Activated CD8-positive, alpha-beta memory T cell treated with anti-CD3 and anti-CD28 coated beads, Interleukin-2, amount 10 ng/mL, durations not matched to agents 7 days and 5 days (primary cell): ENCODE data around the gene EML6. TPM values are rescaled to one million over a fixed set of nuclear protein-coding genes. Genes with fewer than 3 reads are reported as not detected.
A peak's percentile ranks its signal among the peaks of the same experiment; 100 is the strongest.

Source experiments
- ATAC-seq: fragments of 150-1000 bp; cut with Tn5 transposase; one replicate; pipeline ENCODE4 v1.10.0; 2021; ENCODE audit warnings: moderate library complexity
- CTCF ChIA-PET: fragments of 350-600 bp; sonication (Branson Sonifier 250); formaldehyde crosslinking; loops from one replicate; lab custom pipeline; 2021; ENCODE audit warnings: antibody characterized with exemption; lab: Charles Lee
- DNase-seq: peaks from one replicate; pipeline ENCODE4 v3.0.0-alpha.2; 2020
- H3K27ac Mint-ChIP-seq: one replicate; pipeline ENCODE4 v1.8.0; 2021; ENCODE audit warnings: mild to moderate bottlenecking, mixed read lengths
- H3K27me3 Mint-ChIP-seq: one replicate; pipeline ENCODE4 v1.8.0; 2021; ENCODE audit warnings: mixed read lengths
- H3K36me3 Mint-ChIP-seq: one replicate; pipeline ENCODE4 v1.8.0; 2021; ENCODE audit warnings: mild to moderate bottlenecking, mixed read lengths
- H3K4me1 Mint-ChIP-seq: one replicate; pipeline ENCODE4 v1.8.0; 2021; ENCODE audit warnings: mixed read lengths
- H3K4me3 Mint-ChIP-seq: one replicate; pipeline ENCODE4 v1.8.0; 2021; ENCODE audit warnings: mild to moderate bottlenecking, moderate library complexity, mixed read lengths
- H3K9me3 Mint-ChIP-seq: one replicate; pipeline ENCODE4 v1.8.0; 2022; ENCODE audit warnings: low read depth, mixed read lengths
- total RNA-seq, 2 experiments: library from RNA; stranded (reverse); gene quantifications; one replicate each; pipeline ENCODE4 v1.2.3, GENCODE V29; 2021

EML6 gene
- total RNA-seq, 2 experiments from 2014 or later: 1.5 to 3.1 TPM

GRCh38 chr2:54876764-54877163 lies 153.3 kb downstream of the EML6 start:
- Mint-ChIP-seq H3K27me3 (no peaks in the 10 kb centered on the region), H3K27ac (no peak overlapping the region), H3K4me1 (no peaks in the 10 kb centered on the region), H3K9me3 (no peaks in the 10 kb centered on the region), H3K36me3 (no peaks in the 10 kb centered on the region), H3K4me3 (no peak overlapping the region)
- CTCF ChIA-PET: no interaction called here
- DNase-seq (no peak), ATAC-seq (no peak)

GRCh38 chr2:54878182-54878581 lies 154.7 kb downstream of the EML6 start:
- Mint-ChIP-seq H3K36me3 (no peaks in the 10 kb centered on the region), H3K9me3 (no peaks in the 10 kb centered on the region), H3K27ac (no peak overlapping the region), H3K27me3 (no peaks in the 10 kb centered on the region), H3K4me3 (no peak overlapping the region), H3K4me1 (no peaks in the 10 kb centered on the region)
- CTCF ChIA-PET: no interaction called here
- ATAC-seq (no peak), DNase-seq (no peak)

GRCh38 chr2:54879032-54879431 lies 155.6 kb downstream of the EML6 start:
- Mint-ChIP-seq H3K36me3 (no peaks in the 10 kb centered on the region), H3K27ac (no peak overlapping the region), H3K9me3 (no peaks in the 10 kb centered on the region), H3K4me1 (no peaks in the 10 kb centered on the region), H3K27me3 (no peaks in the 10 kb centered on the region), H3K4me3 (no peak overlapping the region)
- CTCF ChIA-PET: no interaction called here
- no peak for DNase-seq
- no peak for ATAC-seq

- CTCF ChIA-PET: no interaction called here
- no peak for ATAC-seq
- no peak overlapping the region for H3K27ac Mint-ChIP-seq
These were observed 156.3 kb downstream of the EML6 start for GRCh38 chr2:54879598-54880332.

GRCh38 chr2:54880428-54880827 lies 157.0 kb downstream of the EML6 start:
- Mint-ChIP-seq H3K27me3 (no peaks in the 10 kb centered on the region), H3K9me3 (no peaks in the 10 kb centered on the region), H3K4me1 (no peaks in the 10 kb centered on the region), H3K27ac (no peak overlapping the region), H3K36me3 (no peaks in the 10 kb centered on the region), H3K4me3 (no peak overlapping the region)
- no peak for ATAC-seq
- CTCF ChIA-PET: no interaction called here
- no peak for DNase-seq

More at GRCh38 chr2:54879598-54880332, 156.3 kb downstream of the EML6 start:
- H3K9me3 Mint-ChIP-seq: no peaks in the 10 kb centered on the region
- no peaks in the 10 kb centered on the region for H3K4me1 Mint-ChIP-seq
- no peak for DNase-seq
- no peaks in the 10 kb centered on the region for H3K27me3 Mint-ChIP-seq
- H3K4me3 Mint-ChIP-seq: no peak overlapping the region
- H3K36me3 Mint-ChIP-seq: no peaks in the 10 kb centered on the region

- no peaks in the 10 kb centered on the region for H3K27me3 Mint-ChIP-seq
- peak; percentile 47 for ATAC-seq
- no peaks in the 10 kb centered on the region for H3K9me3 Mint-ChIP-seq
- H3K27ac Mint-ChIP-seq: no peak overlapping the region
- no peaks in the 10 kb centered on the region for H3K36me3 Mint-ChIP-seq
- CTCF ChIA-PET: interaction anchor here (1.1 to 1.4 kb wide), 2 partner anchors 44 to 97 kb away, joined by 4 to 5 read pairs; no protein-coding TSS in a partner anchor
- H3K4me3 Mint-ChIP-seq: no peak overlapping the region
- H3K4me1 Mint-ChIP-seq: no peaks in the 10 kb centered on the region
- no peak for DNase-seq
These were observed 158.3 kb downstream of the EML6 start for GRCh38 chr2:54881759-54882158.

GRCh38 chr2:54885891-54886290 lies 162.4 kb downstream of the EML6 start:
- Mint-ChIP-seq H3K4me3 (no peak overlapping the region), H3K4me1 (no peaks in the 10 kb centered on the region), H3K27me3 (peaks cover 7% of the 10 kb centered on the region), H3K9me3 (no peaks in the 10 kb centered on the region), H3K36me3 (no peaks in the 10 kb centered on the region), H3K27ac (no peak overlapping the region)
- CTCF ChIA-PET: no interaction called here
- DNase-seq (no peak), ATAC-seq (no peak)

GRCh38 chr2:54887850-54888545 lies 164.5 kb downstream of the EML6 start:
- DNase-seq (no peak), ATAC-seq (no peak)
- CTCF ChIA-PET: interaction anchor here (0.7 kb wide), 1 partner anchor 214 kb away, joined by 3 read pairs; no protein-coding TSS in a partner anchor
- Mint-ChIP-seq H3K27ac (no peak overlapping the region), H3K9me3 (no peaks in the 10 kb centered on the region), H3K27me3 (peaks cover 7% of the 10 kb centered on the region), H3K4me1 (no peaks in the 10 kb centered on the region), H3K36me3 (no peaks in the 10 kb centered on the region), H3K4me3 (no peak overlapping the region)

- H3K9me3 Mint-ChIP-seq: no peaks in the 10 kb centered on the region
- no peak overlapping the region for H3K4me3 Mint-ChIP-seq
- DNase-seq (no peak), ATAC-seq (no peak)
- H3K27me3 Mint-ChIP-seq: peaks cover 7% of the 10 kb centered on the region
- no peaks in the 10 kb centered on the region for H3K36me3 Mint-ChIP-seq
- CTCF ChIA-PET: no interaction called here
- no peaks in the 10 kb centered on the region for H3K4me1 Mint-ChIP-seq
- H3K27ac Mint-ChIP-seq: no peak overlapping the region
These were observed 165.6 kb downstream of the EML6 start for GRCh38 chr2:54889053-54889452.

- Mint-ChIP-seq H3K4me1 (no peaks in the 10 kb centered on the region), H3K36me3 (no peaks in the 10 kb centered on the region), H3K9me3 (no peaks in the 10 kb centered on the region), H3K27ac (no peak overlapping the region), H3K27me3 (peaks cover 7% of the 10 kb centered on the region), H3K4me3 (no peak overlapping the region)
- CTCF ChIA-PET: interaction anchor here (1.9 kb wide), 1 partner anchor 8 kb away, joined by 4 read pairs; no protein-coding TSS in a partner anchor
- ATAC-seq (no peak), DNase-seq (no peak)
These were observed 168.4 kb downstream of the EML6 start for GRCh38 chr2:54891909-54892308.

GRCh38 chr2:54894467-54894866 lies 171.0 kb downstream of the EML6 start:
- Mint-ChIP-seq H3K4me1 (peaks cover 3% of the 10 kb centered on the region), H3K36me3 (no peaks in the 10 kb centered on the region), H3K27ac (no peak overlapping the region), H3K9me3 (no peaks in the 10 kb centered on the region), H3K27me3 (peaks cover 3% of the 10 kb centered on the region), H3K4me3 (no peak overlapping the region)
- CTCF ChIA-PET: interaction anchor here (0.8 kb wide), 1 partner anchor 56 kb away, joined by 3 read pairs; no protein-coding TSS in a partner anchor
- ATAC-seq: no peak
- no peak for DNase-seq

GRCh38 chr2:54895730-54896129 lies 172.3 kb downstream of the EML6 start:
- H3K4me3 Mint-ChIP-seq: no peak overlapping the region
- no peak overlapping the region for H3K27ac Mint-ChIP-seq
- no peaks in the 10 kb centered on the region for H3K27me3 Mint-ChIP-seq
- ATAC-seq (no peak), DNase-seq (no peak)
- no peaks in the 10 kb centered on the region for H3K36me3 Mint-ChIP-seq
- CTCF ChIA-PET: no interaction called here
- H3K9me3 Mint-ChIP-seq: no peaks in the 10 kb centered on the region
- peaks cover 3% of the 10 kb centered on the region for H3K4me1 Mint-ChIP-seq

GRCh38 chr2:54897420-54898310 lies 174.2 kb downstream of the EML6 start:
- ATAC-seq (no peak), DNase-seq (no peak)
- Mint-ChIP-seq H3K9me3 (no peaks in the 10 kb centered on the region), H3K4me3 (no peak overlapping the region), H3K36me3 (no peaks in the 10 kb centered on the region), H3K27me3 (no peaks in the 10 kb centered on the region), H3K27ac (no peak overlapping the region), H3K4me1 (peaks cover 3% of the 10 kb centered on the region)
- CTCF ChIA-PET: interaction anchor here (1.2 to 2.3 kb wide), 2 partner anchors 116 to 271 kb away, joined by 4 to 8 read pairs; no protein-coding TSS in a partner anchor
